ENCODE results near the gene CDIP1.

The CDIP1 gene

GRCh38 chr16:4513086-4513860 is 25.3 kb downstream of the CDIP1 start:
- no peak for DNase-seq

- no peak for DNase-seq
Measured at GRCh38 chr16:4512473-4512872, 26.1 kb downstream of the CDIP1 start.

- DNase-seq: no peak
Measured at GRCh38 chr16:4511441-4512082, 27.0 kb downstream of the CDIP1 start.

- no peak for DNase-seq
Measured at GRCh38 chr16:4510747-4511426, 27.7 kb downstream of the CDIP1 start.

GRCh38 chr16:4510131-4510530 is 28.4 kb downstream of the CDIP1 start:
- DNase-seq: no peak

GRCh38 chr16:4509420-4509819 is 29.2 kb downstream of the CDIP1 start:
- DNase-seq: no peak

GRCh38 chr16:4508806-4509205 is 29.8 kb downstream of the CDIP1 start:
- DNase-seq: no peak

- DNase-seq: no peak
Measured at GRCh38 chr16:4507588-4508345, 30.8 kb downstream of the CDIP1 start.

GRCh38 chr16:4506450-4506849 is 32.1 kb downstream of the CDIP1 start:
- peak; percentile 47 for DNase-seq

- peak; percentile 78 for DNase-seq
Measured at GRCh38 chr16:4505356-4506147, 33.0 kb downstream of the CDIP1 start.

GRCh38 chr16:4501071-4501478 is 37.5 kb downstream of the CDIP1 start:
- no peak for DNase-seq

- no peak for DNase-seq
Measured at GRCh38 chr16:4500272-4500671, 38.3 kb downstream of the CDIP1 start.

GRCh38 chr16:4499196-4499555 is 39.4 kb downstream of the CDIP1 start:
- no peak for DNase-seq

- no peak for DNase-seq
Measured at GRCh38 chr16:4498546-4499195, 39.9 kb downstream of the CDIP1 start.

- no peak for DNase-seq
Measured at GRCh38 chr16:4496305-4496704, 42.3 kb downstream of the CDIP1 start.

- DNase-seq: no peak
Measured at GRCh38 chr16:4495766-4496165, 42.8 kb downstream of the CDIP1 start.

- no peak for DNase-seq
Measured at GRCh38 chr16:4494746-4495490, 43.7 kb downstream of the CDIP1 start.

- no peak for DNase-seq
Measured at GRCh38 chr16:4491898-4492297, 46.7 kb downstream of the CDIP1 start.

- no peak for DNase-seq
Measured at GRCh38 chr16:4489030-4489429, 49.5 kb downstream of the CDIP1 start.

GRCh38 chr16:4488499-4488967 is 50.0 kb downstream of the CDIP1 start:
- no peak for DNase-seq

- DNase-seq: no peak
Measured at GRCh38 chr16:4487955-4488498, 50.5 kb downstream of the CDIP1 start.
